Nephron progenitor cell (in vitro differentiated cells): ENCODE results near the gene CD52.
"Not testable (repeated sequence)": the region's sequence is repeated elsewhere in the genome, so short reads cannot be mapped to it uniquely, and the experiment has no call there.

ENCODE experiments used
- DNase-seq: peaks from one replicate; pipeline ENCODE4 v3.0.0; 2021
- H3K27ac Mint-ChIP-seq: 2 replicates; pipeline ENCODE4 v1.8.0; 2021; ENCODE audit warnings: mild to moderate bottlenecking, moderate library complexity, mixed read lengths
- H3K27me3 Mint-ChIP-seq: 2 replicates; pipeline ENCODE4 v1.8.0; 2021; ENCODE audit warnings: mild to moderate bottlenecking, low read depth, mixed read lengths; ENCODE audit not compliant: poor library complexity
- H3K36me3 Mint-ChIP-seq: 2 replicates; pipeline ENCODE4 v1.8.0; 2021; ENCODE audit warnings: low read depth, mixed read lengths
- H3K4me1 Mint-ChIP-seq: 2 replicates; pipeline ENCODE4 v1.8.0; 2021; ENCODE audit warnings: mixed read lengths
- H3K4me3 Mint-ChIP-seq: 2 replicates; pipeline ENCODE4 v1.8.0; 2021; ENCODE audit warnings: mild to moderate bottlenecking, moderate library complexity, mixed read lengths
- H3K9me3 Mint-ChIP-seq: 2 replicates; pipeline ENCODE4 v1.8.0; 2021; ENCODE audit warnings: mild to moderate bottlenecking, moderate library complexity, mixed read lengths
- CTCF ChIP-seq: fragments of 200-600 bp; sonication (generic); IDR thresholded peaks from 2 replicates; pipeline ENCODE4 v1.5.0; 2021; ENCODE audit warnings: antibody characterized with exemption

The CD52 gene

GRCh38 chr1:26330276-26330675, 12.5 kb downstream of the CD52 start:
- Mint-ChIP-seq H3K27me3 (peaks cover 16% of the 10 kb centered on the region), H3K36me3 (no peaks in the 10 kb centered on the region)

GRCh38 chr1:26333312-26333711, 15.6 kb downstream of the CD52 start:
- H3K4me3 Mint-ChIP-seq, H3K27ac Mint-ChIP-seq, H3K36me3 Mint-ChIP-seq, H3K9me3 Mint-ChIP-seq, DNase-seq: not testable (repeated sequence)
- peaks cover 31% of the 10 kb centered on the region for H3K4me1 Mint-ChIP-seq
- H3K27me3 Mint-ChIP-seq = peaks cover 16% of the 10 kb centered on the region

More at GRCh38 chr1:26330276-26330675, 12.5 kb downstream of the CD52 start:
- TF ChIP-seq CTCF = no peak
- DNase-seq = no peak
- Mint-ChIP-seq H3K4me1 (peaks cover 6% of the 10 kb centered on the region), H3K27ac (no peak overlapping the region), H3K4me3 (no peak overlapping the region), H3K9me3 (no peaks in the 10 kb centered on the region)

GRCh38 chr1:26335774-26336476, 18.2 kb downstream of the CD52 start:
- DNase-seq = peak; percentile 50
- no peak for TF ChIP-seq CTCF
- H3K27ac Mint-ChIP-seq = no peak overlapping the region
- peak overlapping the region; percentile 93 for H3K4me3 Mint-ChIP-seq
- H3K4me1 Mint-ChIP-seq = peaks cover 46% of the 10 kb centered on the region
- H3K9me3 Mint-ChIP-seq = no peaks in the 10 kb centered on the region
- H3K27me3 Mint-ChIP-seq = peaks cover 19% of the 10 kb centered on the region
- no peaks in the 10 kb centered on the region for H3K36me3 Mint-ChIP-seq

- Mint-ChIP-seq H3K4me1 (peaks cover 46% of the 10 kb centered on the region), H3K27ac (no peak overlapping the region), H3K36me3 (no peaks in the 10 kb centered on the region), H3K9me3 (no peaks in the 10 kb centered on the region), H3K27me3 (peaks cover 16% of the 10 kb centered on the region), H3K4me3 (peak overlapping the region; percentile 93)
- no peak for TF ChIP-seq CTCF
- peak; percentile 92 for DNase-seq
These were observed 18.9 kb downstream of the CD52 start for GRCh38 chr1:26336477-26337205.

- Mint-ChIP-seq H3K9me3 (no peaks in the 10 kb centered on the region), H3K27me3 (peaks cover 14% of the 10 kb centered on the region), H3K4me3 (peak overlapping the region; percentile 58), H3K36me3 (no peaks in the 10 kb centered on the region), H3K27ac (no peak overlapping the region), H3K4me1 (peaks cover 46% of the 10 kb centered on the region)
- DNase-seq = no peak
- TF ChIP-seq CTCF = no peak
These were observed 19.4 kb downstream of the CD52 start for GRCh38 chr1:26337206-26337535.

- Mint-ChIP-seq H3K4me3 (no peak overlapping the region), H3K36me3 (no peaks in the 10 kb centered on the region), H3K27ac (no peak overlapping the region), H3K9me3 (no peaks in the 10 kb centered on the region), H3K27me3 (peaks cover 14% of the 10 kb centered on the region), H3K4me1 (peaks cover 46% of the 10 kb centered on the region)
- DNase-seq = no peak
- no peak for TF ChIP-seq CTCF
These were observed 19.9 kb downstream of the CD52 start for GRCh38 chr1:26337625-26338024.
